Mesendoderm (in vitro differentiated cells): ENCODE results near the gene FGGY.
"Not testable (repeated sequence)": the region's sequence is repeated elsewhere in the genome, so short reads cannot be mapped to it uniquely, and the experiment has no call there.

Experiments used
- DNase-seq: peaks from one replicate; pipeline ENCODE4 v3.0.0; 2013
- H2AK5ac ChIP-seq: 2 replicates; pipeline ENCODE4 v1.6.1; 2013; ENCODE audit warnings: low read length, inconsistent platforms
- H2BK120ac ChIP-seq: 2 replicates; pipeline ENCODE4 v1.6.1; 2013; ENCODE audit warnings: low read depth, mild to moderate bottlenecking, low read length, moderate library complexity, mixed read lengths
- H2BK15ac ChIP-seq: replicated peaks from 2 replicates; pipeline ENCODE4 v1.6.1; 2013; ENCODE audit warnings: low read depth, mild to moderate bottlenecking, moderate library complexity
- H2BK5ac ChIP-seq: 2 replicates; pipeline ENCODE4 v1.6.1; 2013; ENCODE audit warnings: low read length, inconsistent platforms
- H3K18ac ChIP-seq: 2 replicates; pipeline ENCODE4 v1.6.1; 2013; ENCODE audit warnings: mild to moderate bottlenecking, low read length, mixed read lengths
- H3K23ac ChIP-seq: one replicate; pipeline ENCODE4 v1.6.1; 2013; ENCODE audit warnings: low read length
- H3K27ac ChIP-seq: 2 replicates; pipeline ENCODE4 v1.5.1; 2013; ENCODE audit warnings: low read depth, mild to moderate bottlenecking, inconsistent platforms, low read length, moderate library complexity
- H3K27me3 ChIP-seq: 2 replicates; pipeline ENCODE4 v1.6.1; 2013; ENCODE audit warnings: low read length, control low read depth, mild to moderate bottlenecking, inconsistent platforms; ENCODE audit not compliant: insufficient read depth, poor library complexity
- H3K36me3 ChIP-seq: 2 replicates; pipeline ENCODE4 v1.6.1; 2013; ENCODE audit warnings: low read length, inconsistent platforms; ENCODE audit not compliant: control insufficient read depth, insufficient read depth
- H3K4ac ChIP-seq: one replicate; pipeline ENCODE4 v1.6.1; 2013; ENCODE audit warnings: low read depth, mild to moderate bottlenecking, low read length, moderate library complexity
- H3K4me1 ChIP-seq: 2 replicates; pipeline ENCODE4 v1.6.1; 2013; ENCODE audit warnings: low read depth, low read length, inconsistent platforms; ENCODE audit not compliant: control insufficient read depth
- H3K4me2 ChIP-seq: 2 replicates; pipeline ENCODE4 v1.6.1; 2013; ENCODE audit warnings: low read length
- H3K4me3 ChIP-seq: 2 replicates; pipeline ENCODE4 v1.5.1; 2013; ENCODE audit warnings: mild to moderate bottlenecking, low read length
- H3K56ac ChIP-seq: one replicate; pipeline ENCODE4 v1.6.1; 2013; ENCODE audit warnings: low read length
- H3K79me1 ChIP-seq: 2 replicates; pipeline ENCODE4 v1.6.1; 2013; ENCODE audit warnings: low read length, inconsistent platforms
- H3K79me2 ChIP-seq: 2 replicates; pipeline ENCODE4 v1.6.1; 2013; ENCODE audit warnings: mild to moderate bottlenecking, low read length; ENCODE audit not compliant: control insufficient read depth, insufficient read depth
- H3K9ac ChIP-seq: 2 replicates; pipeline ENCODE4 v1.6.1; 2013; ENCODE audit warnings: low read length, inconsistent platforms
- H4K5ac ChIP-seq: one replicate; pipeline ENCODE4 v1.6.1; 2013; ENCODE audit warnings: low read length
- H4K8ac ChIP-seq: one replicate; pipeline ENCODE4 v1.6.1; 2013; ENCODE audit warnings: low read depth, mild to moderate bottlenecking, control low read depth, low read length, moderate library complexity
- WGBS: extraction: QIAGEN DNeasy Blood & Tissue Kit; methylation state at CpG from one replicate; pipeline ENCODE4 v1.1.7; 2013; ENCODE audit warnings: low lambda C conversion rate, missing lambda C conversion rate; ENCODE audit not compliant: insufficient coverage; ENCODE audit errors: extremely low coverage; 5-methylcytosine and 5-hydroxymethylcytosine counted together

Gene FGGY

GRCh38 chr1:59645893-59646292 lies 349.0 kb downstream of the FGGY start:
- Histone ChIP-seq H3K27ac (no peak overlapping the region), H4K8ac (no peak overlapping the region), H3K79me1 (no peaks in the 10 kb centered on the region), H3K4me3 (no peak overlapping the region), H4K5ac (no peak overlapping the region), H3K36me3 (no peaks in the 10 kb centered on the region), H2BK5ac (no peak overlapping the region), H2BK15ac (no peak overlapping the region), H3K18ac (no peak overlapping the region), H3K23ac (no peak overlapping the region), H2AK5ac (no peak overlapping the region), H3K9ac (no peak overlapping the region), H3K79me2 (no peaks in the 10 kb centered on the region), H3K4ac (no peak overlapping the region), H2BK120ac (no peak overlapping the region), H3K4me2 (no peak overlapping the region), H3K4me1 (no peaks in the 10 kb centered on the region), H3K27me3 (no peaks in the 10 kb centered on the region), H3K56ac (no peak overlapping the region)
- no CpG with 5 or more reads among the region's 2 CpGs for WGBS
- peak; percentile 48 for DNase-seq

DNA sequence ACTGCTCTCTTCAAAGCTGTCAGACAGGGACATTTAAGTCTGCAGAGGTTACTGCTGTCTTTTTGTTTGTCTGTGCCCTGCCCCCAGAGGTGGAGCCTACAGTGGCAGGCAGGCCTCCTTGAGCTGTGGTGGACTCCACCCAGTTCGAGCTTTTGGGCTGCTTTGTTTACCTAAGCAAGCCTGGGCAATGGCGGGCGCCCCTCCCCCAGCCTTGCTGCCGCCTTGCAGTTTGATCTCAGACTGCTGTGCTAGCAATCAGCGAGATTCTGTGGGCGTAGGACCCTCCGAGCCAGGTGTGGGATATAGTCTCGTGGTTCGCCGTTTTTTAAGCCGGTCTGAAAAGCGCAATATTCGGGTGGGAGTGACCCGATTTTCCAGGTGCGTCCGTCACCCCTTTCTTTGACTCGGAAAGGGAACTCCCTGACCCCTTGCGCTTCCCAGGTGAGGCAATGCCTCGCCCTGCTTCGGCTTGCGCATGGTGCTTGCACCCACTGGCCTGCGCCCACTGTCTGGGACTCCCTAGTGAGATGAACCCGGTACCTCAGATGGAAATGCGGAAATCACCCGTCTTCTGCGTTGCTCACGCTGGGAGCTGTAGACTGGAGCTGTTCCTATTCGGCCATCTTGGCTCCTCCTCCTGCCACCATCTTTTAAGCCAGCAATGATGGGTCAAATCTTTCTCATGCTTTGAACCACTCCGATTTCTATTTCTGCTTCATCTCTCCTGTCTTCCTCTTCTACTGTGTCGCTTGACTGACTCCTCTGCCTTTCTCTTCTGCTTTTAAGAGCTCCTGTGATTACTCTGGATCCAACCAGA lies 356.5 kb downstream of the FGGY start:
- no CpG with 5 or more reads among the region's 30 CpGs for WGBS
- H3K27ac ChIP-seq, H3K79me2 ChIP-seq, H2BK120ac ChIP-seq, H2BK5ac ChIP-seq, H3K4me1 ChIP-seq, DNase-seq, H3K18ac ChIP-seq, H3K9ac ChIP-seq, H3K23ac ChIP-seq, H2AK5ac ChIP-seq, H4K5ac ChIP-seq, H4K8ac ChIP-seq, H3K4me3 ChIP-seq, H3K56ac ChIP-seq, H3K4ac ChIP-seq, H3K36me3 ChIP-seq, H3K4me2 ChIP-seq, H3K79me1 ChIP-seq, H2BK15ac ChIP-seq, H3K27me3 ChIP-seq: not testable (repeated sequence)

DNA sequence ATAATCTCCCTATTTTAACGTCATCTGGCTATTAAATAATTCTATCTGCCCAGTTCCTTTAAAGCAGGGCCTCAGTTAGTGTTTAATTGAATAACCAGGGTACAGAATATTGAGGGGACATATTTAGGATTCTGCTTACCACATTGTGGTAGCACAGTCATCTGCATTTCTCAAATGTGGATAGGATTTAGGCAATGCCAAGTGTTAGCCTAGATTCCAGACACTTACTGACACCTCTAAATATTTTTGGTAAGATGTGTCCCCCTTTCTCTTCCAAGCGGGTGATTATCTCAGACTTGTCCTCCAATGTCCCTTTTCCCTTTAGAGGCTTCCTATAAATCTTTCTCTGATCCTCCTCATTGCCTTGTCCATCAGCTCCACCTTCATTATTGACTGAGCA lies 357.1 kb downstream of the FGGY start:
- Histone ChIP-seq H3K4me1 (no peaks in the 10 kb centered on the region), H3K4me2 (no peak overlapping the region), H4K8ac (no peak overlapping the region), H3K4me3 (no peak overlapping the region), H2BK120ac (no peak overlapping the region), H3K23ac (no peak overlapping the region), H3K27ac (no peak overlapping the region), H3K18ac (no peak overlapping the region), H3K79me2 (no peaks in the 10 kb centered on the region), H2BK15ac (no peak overlapping the region), H3K27me3 (no peaks in the 10 kb centered on the region), H2AK5ac (no peak overlapping the region), H3K56ac (no peak overlapping the region), H4K5ac (no peak overlapping the region), H3K9ac (no peak overlapping the region), H3K36me3 (no peaks in the 10 kb centered on the region), H3K79me1 (no peaks in the 10 kb centered on the region), H3K4ac (no peak overlapping the region), H2BK5ac (no peak overlapping the region)
- no CpG with 5 or more reads among the region's 2 CpGs for WGBS
- no peak for DNase-seq

DNA sequence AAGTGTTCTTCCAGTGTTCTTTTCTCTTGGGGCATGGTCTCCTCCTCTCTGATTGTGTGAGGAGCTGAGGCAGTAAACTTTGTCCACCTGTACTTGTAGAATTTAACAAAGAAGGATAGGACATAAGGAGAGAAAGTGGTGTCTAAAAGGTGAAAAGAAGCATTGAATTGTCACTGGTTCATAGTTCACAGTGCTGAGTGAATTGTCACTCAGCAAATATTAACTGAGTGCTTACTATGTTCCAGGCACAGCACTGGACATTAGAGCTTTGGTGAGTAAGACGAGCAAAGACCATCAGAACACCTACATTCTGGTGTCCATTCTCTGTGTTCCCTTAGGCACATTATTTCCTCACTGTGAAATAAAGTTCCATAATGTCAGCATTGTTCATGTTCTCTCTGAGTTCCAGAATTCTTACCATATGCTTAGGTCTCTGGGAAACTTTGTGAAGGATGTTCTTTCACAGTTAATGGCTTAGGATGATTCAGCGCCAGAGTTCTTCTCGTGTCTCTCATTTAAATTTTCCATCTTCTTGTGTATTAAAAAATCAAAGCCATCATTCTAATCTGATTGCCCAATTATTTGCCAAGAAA lies 361.1 kb downstream of the FGGY start:
- H3K56ac ChIP-seq = no peak overlapping the region
- H3K18ac ChIP-seq = no peak overlapping the region
- no CpG with 5 or more reads among the region's 3 CpGs for WGBS

DNA sequence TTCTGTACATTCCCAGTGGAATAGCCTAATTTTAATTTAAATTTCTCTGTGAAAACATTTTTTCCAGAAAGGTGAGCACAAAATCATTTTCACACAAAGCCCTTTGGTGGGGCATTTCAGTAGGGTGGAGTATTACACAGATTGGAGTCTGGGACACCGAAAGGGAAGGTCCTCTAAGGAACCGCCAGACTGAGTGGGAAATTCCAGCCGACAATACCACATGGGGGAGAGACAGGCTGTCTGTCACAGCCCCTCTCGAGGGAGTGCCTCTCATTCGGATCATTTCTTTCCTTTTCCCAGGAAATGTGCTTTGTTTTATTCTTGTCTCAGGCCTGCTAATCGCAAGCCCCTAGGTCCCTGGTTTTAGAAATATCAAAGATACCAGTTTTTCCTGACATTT lies 367.3 kb downstream of the FGGY start:
- Histone ChIP-seq H3K9ac (no peak overlapping the region), H3K79me1 (no peaks in the 10 kb centered on the region), H3K4me2 (no peak overlapping the region), H3K27ac (no peak overlapping the region), H2BK5ac (no peak overlapping the region), H3K23ac (no peak overlapping the region), H3K79me2 (no peaks in the 10 kb centered on the region), H3K56ac (no peak overlapping the region), H3K4me1 (peaks cover 2% of the 10 kb centered on the region), H2BK15ac (no peak overlapping the region), H2AK5ac (no peak overlapping the region), H3K18ac (peak overlapping the region; percentile 39), H4K8ac (no peak overlapping the region), H4K5ac (no peak overlapping the region), H3K4me3 (no peak overlapping the region), H2BK120ac (no peak overlapping the region), H3K4ac (no peak overlapping the region), H3K36me3 (no peaks in the 10 kb centered on the region), H3K27me3 (no peaks in the 10 kb centered on the region)
- no CpG with 5 or more reads among the region's 6 CpGs for WGBS
- peak; percentile 74 for DNase-seq

More for the DNA sequence above, 361.1 kb downstream of the FGGY start:
- H3K79me2 ChIP-seq = no peaks in the 10 kb centered on the region
- no peaks in the 10 kb centered on the region for H3K79me1 ChIP-seq
- H4K8ac ChIP-seq = no peak overlapping the region
- H3K27me3 ChIP-seq = no peaks in the 10 kb centered on the region
- no peak overlapping the region for H3K27ac ChIP-seq
- no peak overlapping the region for H4K5ac ChIP-seq
- H2BK120ac ChIP-seq = no peak overlapping the region
- DNase-seq = no peak
- no peak overlapping the region for H3K4ac ChIP-seq
- no peak overlapping the region for H2BK15ac ChIP-seq
- no peak overlapping the region for H3K23ac ChIP-seq
- no peak overlapping the region for H3K9ac ChIP-seq
- no peaks in the 10 kb centered on the region for H3K4me1 ChIP-seq
- no peak overlapping the region for H3K4me2 ChIP-seq
- H3K36me3 ChIP-seq = no peaks in the 10 kb centered on the region
- no peak overlapping the region for H3K4me3 ChIP-seq
- no peak overlapping the region for H2BK5ac ChIP-seq
- no peak overlapping the region for H2AK5ac ChIP-seq
